HG03064 (cell line): ENCODE results near the gene SH3D21.

ENCODE experiments used
- ATAC-seq: cut with Tn5 transposase; IDR thresholded peaks from one replicate; pipeline ENCODE4 v1.9.1; 2021; ENCODE audit warnings: low read depth; ENCODE audit not compliant: unreplicated experiment

The SH3D21 gene

GRCh38 chr1:36352910-36353878, 47.0 kb downstream of the SH3D21 start:
- no peak for ATAC-seq

GRCh38 chr1:36354486-36354885, 48.3 kb downstream of the SH3D21 start:
- no peak for ATAC-seq

GRCh38 chr1:36355811-36356210, 49.6 kb downstream of the SH3D21 start:
- no peak for ATAC-seq

- ATAC-seq = no peak
Measured at GRCh38 chr1:36358514-36359084, 52.4 kb downstream of the SH3D21 start.

- ATAC-seq = no peak
Measured at GRCh38 chr1:36359383-36359782, 53.2 kb downstream of the SH3D21 start.

- no peak for ATAC-seq
Measured at GRCh38 chr1:36359911-36360550, 53.9 kb downstream of the SH3D21 start.

GRCh38 chr1:36365381-36365780, 59.2 kb downstream of the SH3D21 start:
- ATAC-seq = no peak

GRCh38 chr1:36366091-36366661, 60.0 kb downstream of the SH3D21 start:
- ATAC-seq = no peak

- no peak for ATAC-seq
Measured at GRCh38 chr1:36367066-36367465, 60.9 kb downstream of the SH3D21 start.

- no peak for ATAC-seq
Measured at GRCh38 chr1:36367798-36368197, 61.6 kb downstream of the SH3D21 start.

- no peak for ATAC-seq
Measured at GRCh38 chr1:36369061-36369861, 63.1 kb downstream of the SH3D21 start.
